ENCODE measurements around the gene IFT80. TPM values are rescaled to one million over a fixed set of nuclear protein-coding genes. Genes with fewer than 3 reads are reported as not detected.

The IFT80 gene
- total RNA-seq, 6 donors from 2014 or later, result 12.1 to 68.1 (median 28.4) TPM

DNA sequence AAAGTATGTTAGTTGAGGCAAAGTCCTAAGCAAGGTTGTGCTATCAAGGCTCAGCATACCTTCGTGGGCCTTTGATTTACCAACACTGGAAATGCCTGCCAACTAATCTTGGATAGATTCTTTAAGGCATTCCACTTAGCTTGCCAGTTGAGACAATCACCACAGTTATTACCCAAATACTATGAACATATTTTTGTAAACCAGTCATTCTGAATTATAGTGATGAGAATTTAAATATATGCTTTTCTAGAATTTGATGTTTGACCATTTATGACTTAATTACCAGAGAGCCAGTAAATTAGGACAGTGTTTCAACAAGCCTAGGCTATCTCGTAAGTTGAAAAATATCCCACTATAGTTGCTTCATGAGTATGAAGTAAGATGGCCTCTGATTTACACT, 35.0 kb upstream of the IFT80 start:
- WGBS, 2 donors, result 74 to 82% methylated on average over 2 of the region's 2 CpGs
- Histone ChIP-seq H3K27me3 (no peaks in the 10 kb centered on the region), H3K27ac (no peak overlapping the region), H3K36me3 (peaks cover 18 to 62% (median 24%) of the 10 kb centered on the region in 4 donors), H3K4me1 (no peaks in the 10 kb centered on the region), H3K9me3 (no peaks in the 10 kb centered on the region), H3K4me3 (no peak overlapping the region)
- DNase-seq (no peak), ATAC-seq (ENCODE audit: low FRiP score in 2 of 2) (no peak)
- TF ChIP-seq POLR2AphosphoS5 (IDR thresholded peaks at IDR 0.05), result no peak
- TF ChIP-seq POLR2A (IDR thresholded peaks at IDR 0.05), result no peak

- 92 to 93% methylated on average over 11 of the region's 11 CpGs for WGBS, 2 donors
- ATAC-seq (ENCODE audit: low FRiP score in 2 of 2) (no peak), DNase-seq (no peak)
- no peaks in the 10 kb centered on the region for H3K27me3 ChIP-seq
- H3K36me3 ChIP-seq, result peaks cover 37 to 94% (median 58%) of the 10 kb centered on the region in 4 donors
- no peaks in the 10 kb centered on the region for H3K4me1 ChIP-seq
- H3K9me3 ChIP-seq, result no peaks in the 10 kb centered on the region
- TF ChIP-seq POLR2AphosphoS5 (IDR thresholded peaks at IDR 0.05) (no peak), POLR2A (IDR thresholded peaks at IDR 0.05) (no peak), EP300 (IDR thresholded peaks at IDR 0.05) (no peak), CTCF (IDR thresholded peaks at IDR 0.05) (no peak)
- H3K4me3 ChIP-seq, result no peak overlapping the region
- H3K27ac ChIP-seq, result no peak overlapping the region
These were observed 28.9 kb upstream of the IFT80 start for GRCh38 chr3:160427832-160428424.

DNA sequence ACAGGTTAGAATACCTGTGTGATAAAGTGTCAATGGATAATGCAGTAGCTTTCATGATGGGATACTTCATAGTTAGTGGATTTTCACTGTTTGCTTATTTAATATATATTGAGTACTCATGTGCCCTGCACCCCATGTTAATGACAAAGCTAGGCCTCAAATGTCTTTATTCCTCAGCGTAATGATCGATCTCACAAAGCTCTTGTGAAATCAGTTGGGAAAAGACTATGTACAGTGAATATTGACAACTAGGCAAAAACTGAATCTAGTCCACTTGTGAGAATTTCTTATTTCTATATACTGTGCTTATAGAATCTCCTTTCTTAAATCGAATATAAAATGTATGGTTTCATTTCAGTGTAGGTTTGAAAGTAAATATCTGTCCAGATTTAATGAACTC, 18.3 kb upstream of the IFT80 start:
- H3K4me3 ChIP-seq, result no peak overlapping the region
- peaks cover 11 to 84% (median 26%) of the 10 kb centered on the region in 4 donors for H3K36me3 ChIP-seq
- H3K27ac ChIP-seq, result no peak overlapping the region
- H3K4me1 ChIP-seq, result no peaks in the 10 kb centered on the region
- DNase-seq, result no peak
- no peak for TF ChIP-seq POLR2A (IDR thresholded peaks at IDR 0.05)
- no peak for TF ChIP-seq CTCF (IDR thresholded peaks at IDR 0.05)
- no peak for TF ChIP-seq EP300 (IDR thresholded peaks at IDR 0.05)
- no peak for TF ChIP-seq POLR2AphosphoS5 (IDR thresholded peaks at IDR 0.05)
- ATAC-seq (ENCODE audit: low FRiP score in 2 of 2), result no peak
- H3K27me3 ChIP-seq, result no peaks in the 10 kb centered on the region
- H3K9me3 ChIP-seq, result no peaks in the 10 kb centered on the region
- 67 to 96% methylated on average over 3 of the region's 3 CpGs for WGBS, 2 donors

- no peaks in the 10 kb centered on the region for H3K4me1 ChIP-seq
- H3K27me3 ChIP-seq, result no peaks in the 10 kb centered on the region
- DNase-seq, result peak in 1 of 2 donors; percentile 50
- ATAC-seq (ENCODE audit: low FRiP score in 2 of 2), result peak; percentile 74 to 90
- H3K27ac ChIP-seq, result no peak overlapping the region
- TF ChIP-seq CTCF (IDR thresholded peaks at IDR 0.05), result peak; percentile 53 to 87 (median 70)
- TF ChIP-seq POLR2A (IDR thresholded peaks at IDR 0.05), result no peak
- no peak for TF ChIP-seq EP300 (IDR thresholded peaks at IDR 0.05)
- H3K9me3 ChIP-seq, result no peaks in the 10 kb centered on the region
- H3K36me3 ChIP-seq, result peaks cover 4 to 54% (median 16%) of the 10 kb centered on the region in 4 donors
- WGBS, 2 donors, result 41% methylated on average over 3 of the region's 3 CpGs
- no peak overlapping the region for H3K4me3 ChIP-seq
These were observed 14.7 kb upstream of the IFT80 start for GRCh38 chr3:160413613-160414248.

DNA sequence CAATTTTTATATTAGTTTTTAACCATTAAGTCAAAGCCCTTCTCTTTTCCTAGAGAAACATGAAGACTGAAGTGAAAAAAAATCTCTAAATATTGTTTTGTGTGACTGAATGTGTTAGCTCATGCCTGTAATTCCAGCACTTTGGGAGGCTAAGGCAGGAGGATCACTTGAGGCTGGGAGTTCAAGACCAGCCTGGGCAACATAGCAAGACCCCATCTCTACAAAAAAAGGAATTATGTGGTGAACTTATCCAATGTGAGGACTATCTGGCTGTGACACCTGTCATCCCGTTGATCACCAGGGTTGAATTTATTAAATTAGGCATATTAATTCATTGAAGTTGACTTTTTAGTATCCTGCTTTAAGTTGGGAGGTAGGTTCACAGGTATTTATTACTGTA, 13.5 kb upstream of the IFT80 start:
- Histone ChIP-seq H3K9me3 (no peaks in the 10 kb centered on the region), H3K4me3 (no peak overlapping the region), H3K36me3 (peaks cover 4 to 41% (median 14%) of the 10 kb centered on the region in 4 donors), H3K4me1 (no peaks in the 10 kb centered on the region), H3K27ac (no peak overlapping the region), H3K27me3 (no peaks in the 10 kb centered on the region)
- no peak for TF ChIP-seq POLR2AphosphoS5 (IDR thresholded peaks at IDR 0.05)
- no peak for TF ChIP-seq CTCF (IDR thresholded peaks at IDR 0.05)
- DNase-seq, result no peak
- ATAC-seq (ENCODE audit: low FRiP score in 2 of 2), result no peak
- WGBS, 2 donors, result 74 to 84% methylated on average over 1 of the region's 1 CpG
